Activated T-cell treated with anti-CD3 and anti-CD28 coated beads for 48 hours (primary cell): ENCODE data around the gene TTBK1.
"Not testable (repeated sequence)": the region's sequence is repeated elsewhere in the genome, so short reads cannot be mapped to it uniquely, and the experiment has no call there.

Source experiments
- DNase-seq: peaks from one replicate; pipeline ENCODE4 v3.0.0-alpha.2; 2020; ENCODE audit warnings: low read depth

Gene TTBK1

GRCh38 chr6:43287717-43288679 is 44.7 kb downstream of the TTBK1 start:
- DNase-seq: no peak

GRCh38 chr6:43290339-43290904 is 47.1 kb downstream of the TTBK1 start:
- DNase-seq: no peak

- DNase-seq: no peak
Measured at GRCh38 chr6:43290905-43291355, 47.6 kb downstream of the TTBK1 start.

GRCh38 chr6:43291708-43292107 is 48.4 kb downstream of the TTBK1 start:
- DNase-seq: no peak

- no peak for DNase-seq
Measured at GRCh38 chr6:43292341-43292740, 49.1 kb downstream of the TTBK1 start.

- DNase-seq: no peak
Measured at GRCh38 chr6:43292763-43293318, 49.6 kb downstream of the TTBK1 start.

- DNase-seq: no peak
Measured at GRCh38 chr6:43293698-43294097, 50.4 kb downstream of the TTBK1 start.

GRCh38 chr6:43294536-43294935 is 51.3 kb downstream of the TTBK1 start:
- no peak for DNase-seq

- no peak for DNase-seq
Measured at GRCh38 chr6:43295456-43295855, 52.2 kb downstream of the TTBK1 start.

GRCh38 chr6:43296780-43297497 is 53.7 kb downstream of the TTBK1 start:
- no peak for DNase-seq

GRCh38 chr6:43297644-43298564 is 54.6 kb downstream of the TTBK1 start, which contains the start of gene SLC22A7:
Gene SLC22A7, plus strand, starts transcription at chr6:43298260. Its CDS starts 99 bp downstream, at chr6:43298359.
- DNase-seq: no peak

- DNase-seq: no peak
Measured at GRCh38 chr6:43298565-43299337, 55.5 kb downstream of the TTBK1 start.

- DNase-seq: no peak
Measured at GRCh38 chr6:43299338-43300293, 56.3 kb downstream of the TTBK1 start.

GRCh38 chr6:43301081-43301870 is 58.0 kb downstream of the TTBK1 start:
- DNase-seq: no peak

GRCh38 chr6:43302126-43302525 is 58.8 kb downstream of the TTBK1 start:
- no peak for DNase-seq

GRCh38 chr6:43303006-43303405 is 59.7 kb downstream of the TTBK1 start:
- not testable (repeated sequence) for DNase-seq

- no peak for DNase-seq
Measured at GRCh38 chr6:43303751-43304331, 60.6 kb downstream of the TTBK1 start.

GRCh38 chr6:43304361-43304760 is 61.1 kb downstream of the TTBK1 start:
- no peak for DNase-seq
